ENCODE data around the gene SFMBT2.

DNA sequence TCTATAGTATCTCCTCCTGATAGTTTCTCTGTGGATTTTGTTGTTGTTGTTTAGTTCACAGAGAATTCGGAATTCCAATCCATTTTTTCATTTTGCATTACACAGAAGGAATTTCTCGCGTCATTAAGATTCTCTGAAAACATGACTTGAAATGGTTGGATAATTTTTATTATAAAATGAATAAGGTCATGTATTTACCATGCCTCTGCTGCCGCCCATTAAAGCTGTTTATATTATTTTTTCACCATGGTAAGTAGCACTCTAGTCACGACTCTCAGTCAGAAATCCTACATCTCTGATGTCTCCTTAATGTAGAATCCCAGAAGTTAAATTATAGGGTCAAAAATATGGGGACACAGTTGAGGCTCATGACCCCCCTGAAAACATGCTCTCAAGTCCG, 19.1 kb downstream of the SFMBT2 start:
- no peak for TF ChIP-seq FOXM1 (IDR thresholded peaks at IDR 0.05; ENCODE audit: borderline replicate concordance, low read depth)
- TF ChIP-seq EP300 (IDR thresholded peaks at IDR 0.05; ENCODE audit: borderline replicate concordance), result no peak
- TF ChIP-seq, protein P1, sequence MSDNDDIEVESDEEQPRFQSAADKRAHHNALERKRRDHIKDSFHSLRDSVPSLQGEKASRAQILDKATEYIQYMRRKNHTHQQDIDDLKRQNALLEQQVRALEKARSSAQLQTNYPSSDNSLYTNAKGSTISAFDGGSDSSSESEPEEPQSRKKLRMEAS (IDR thresholded peaks at IDR 0.05), result no peak
- no peak for TF ChIP-seq RAD21 (IDR thresholded peaks at IDR 0.05; ENCODE audit: low read depth)

All from Ishikawa (cell line).